Stomach (tissue), 4 donors: Measurements from ENCODE around the gene PIK3CA.

Experiments
- CTCF ChIP-seq, 7 experiments: fragments of 450-650 bp in 4 of 7; fragments of 200-600 bp in 3 of 7; sonication (generic) in 3 of 7; IDR thresholded peaks; one replicate each; pipeline ENCODE4 v1.5.1; 2016 to 2019; ENCODE audit warnings: antibody characterized with exemption in 7 of 7, control low read depth in 2 of 7, mild to moderate bottlenecking in 1 of 7
- POLR2AphosphoS5 ChIP-seq, 3 donors: sonication (generic); formaldehyde crosslinking; IDR thresholded peaks; one replicate each; pipeline ENCODE4 v1.6.1; 2016; ENCODE audit warnings: antibody characterized with exemption in 3 of 3

- TF ChIP-seq POLR2AphosphoS5 (IDR thresholded peaks at IDR 0.05) (no peak), CTCF (IDR thresholded peaks at IDR 0.05) (no peak)
Measured at GRCh38 chr3:179233043-179233442, 84.9 kb downstream of the PIK3CA start.
